Head of caudate nucleus (tissue), 42 donors: Measurements from ENCODE around the gene ALPK1.

Source experiments
- DNase-seq, 42 donors: peaks; one replicate each; pipeline versions ENCODE4 v3.0.0 to v3.0.0-alpha.2; 2020 to 2021; ENCODE audit warnings: mixed read lengths in 7 of 42
- intact Hi-C: fragments of 100-400 bp; cut with DNase I; formaldehyde crosslinking; loops from one replicate; pipeline ENCODE4 v1.15.0; 2022

ALPK1 gene

DNA sequence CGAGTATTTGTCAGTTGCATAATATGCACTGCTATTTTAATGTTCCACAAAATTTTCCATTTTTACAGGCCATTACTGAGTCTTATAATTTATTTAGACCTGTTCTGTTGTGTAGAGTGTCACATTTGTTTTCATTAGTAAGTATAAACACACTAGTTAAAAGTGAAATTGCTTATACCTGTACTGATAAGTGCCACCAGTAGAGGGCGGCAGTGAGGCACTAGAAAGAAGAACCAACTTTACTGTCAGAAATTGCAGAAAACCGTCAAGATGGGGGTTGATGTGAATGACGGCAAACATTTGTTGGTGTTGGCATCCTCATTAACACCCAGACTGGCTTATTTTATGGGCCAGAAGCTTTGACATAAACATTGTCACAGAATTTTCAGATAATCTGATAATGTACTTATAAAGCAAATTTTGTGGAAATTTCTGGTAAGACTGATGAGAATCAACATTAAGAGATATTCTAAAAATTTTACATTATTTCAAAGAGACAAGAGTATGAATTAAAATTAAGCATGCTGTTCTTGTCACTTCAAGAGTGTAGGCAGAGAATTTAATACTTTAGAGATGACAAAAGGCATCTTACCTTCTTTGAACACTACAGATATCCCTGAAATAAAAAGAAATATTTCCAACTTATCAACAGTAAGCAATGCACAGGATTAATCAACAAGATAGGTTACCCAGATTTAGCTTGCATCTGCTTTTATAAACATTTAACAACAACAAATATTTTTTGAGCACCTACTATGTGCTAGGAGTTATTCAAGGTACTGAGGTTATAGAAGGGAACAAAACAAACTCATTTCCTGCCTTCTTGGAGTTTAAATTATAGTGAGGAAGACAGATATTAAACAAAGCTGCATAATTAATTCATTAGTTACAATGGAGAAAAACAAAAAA, 24.9 kb downstream of the ALPK1 start:
- peak in 41 of 42 donors; percentile 9 to 89 (median 70) for DNase-seq
- intact Hi-C loops = no loop called here

DNA sequence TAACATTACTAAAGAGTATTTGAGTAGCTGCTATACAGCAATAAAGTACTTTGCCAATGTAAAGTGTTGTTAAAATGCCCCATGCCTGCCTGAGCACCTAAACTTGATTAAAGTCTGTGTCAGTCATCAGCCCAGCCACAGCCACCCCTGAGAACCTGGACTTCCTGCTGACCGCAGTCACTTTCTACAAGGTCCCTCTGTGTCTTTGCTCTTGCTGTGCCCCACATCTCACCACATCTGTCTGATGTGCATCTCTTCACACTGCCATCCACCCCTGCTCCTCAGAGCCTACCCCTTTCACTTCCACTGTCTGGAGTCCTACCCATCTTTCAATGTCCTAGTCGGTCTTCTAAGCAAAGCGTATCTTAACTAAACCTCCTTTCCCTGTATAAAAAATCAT, 25.7 kb downstream of the ALPK1 start:
- intact Hi-C loops = no loop called here
- no peak for DNase-seq

DNA sequence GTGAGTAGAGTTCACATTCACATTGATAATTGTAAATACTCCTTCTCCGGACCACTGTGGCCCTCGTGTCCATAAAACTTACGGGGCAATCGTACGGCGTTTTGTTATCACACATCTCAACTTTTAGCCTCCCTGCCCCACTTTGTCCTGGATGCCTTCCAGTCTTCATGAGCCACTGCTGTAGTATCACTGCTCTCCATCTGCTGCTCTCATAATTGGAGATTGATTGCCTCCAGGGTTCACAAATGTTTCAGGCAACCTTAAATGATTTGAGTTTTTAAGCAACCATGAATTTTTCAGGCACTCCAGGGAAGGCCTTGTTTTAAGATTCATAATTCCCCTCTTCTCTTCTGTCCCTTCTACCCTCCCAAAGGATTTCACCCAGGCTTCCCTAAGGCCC, 28.4 kb downstream of the ALPK1 start:
- no peak for DNase-seq
- intact Hi-C loops = loop anchor here (5.0 kb wide), 1 partner anchor 197 kb away; no protein-coding TSS in a partner anchor

DNA sequence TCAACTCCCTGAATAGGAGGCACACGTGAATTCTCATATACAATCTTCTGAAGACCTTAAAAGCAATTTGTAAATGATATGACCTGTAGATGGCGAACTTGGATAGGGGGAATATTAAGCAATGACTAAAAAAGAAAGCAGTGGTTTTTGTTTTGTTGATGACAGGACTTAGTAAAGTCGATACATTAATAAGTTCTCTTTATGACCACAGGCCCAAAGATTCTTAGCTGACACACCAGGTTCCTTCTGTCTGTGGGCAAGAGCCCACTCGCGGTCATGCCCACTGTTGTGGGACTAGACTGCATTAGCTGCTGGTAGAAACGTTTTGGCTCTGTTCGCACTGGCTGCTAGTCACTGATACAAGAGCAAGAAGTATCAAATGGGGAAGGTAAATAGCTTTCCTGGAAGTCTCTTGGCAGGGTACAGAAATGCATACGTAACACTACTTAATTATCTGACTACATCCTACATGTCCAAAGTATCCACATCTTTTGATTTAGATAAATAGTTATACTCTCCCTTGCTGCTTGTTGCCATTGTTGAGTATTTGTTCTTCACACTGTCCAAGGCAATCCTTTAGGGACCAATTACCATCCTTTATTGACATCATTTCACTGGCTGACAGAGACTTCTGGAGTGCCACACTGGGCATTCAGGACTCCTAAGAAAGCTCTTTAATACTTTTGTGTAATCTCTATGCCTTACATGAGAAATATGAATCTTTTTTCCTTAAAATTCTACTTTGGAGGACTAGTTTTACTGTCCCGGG, 31.0 kb downstream of the ALPK1 start:
- intact Hi-C loops = loop anchor here (5.0 kb wide), 1 partner anchor 194 kb away; no protein-coding TSS in a partner anchor

DNA sequence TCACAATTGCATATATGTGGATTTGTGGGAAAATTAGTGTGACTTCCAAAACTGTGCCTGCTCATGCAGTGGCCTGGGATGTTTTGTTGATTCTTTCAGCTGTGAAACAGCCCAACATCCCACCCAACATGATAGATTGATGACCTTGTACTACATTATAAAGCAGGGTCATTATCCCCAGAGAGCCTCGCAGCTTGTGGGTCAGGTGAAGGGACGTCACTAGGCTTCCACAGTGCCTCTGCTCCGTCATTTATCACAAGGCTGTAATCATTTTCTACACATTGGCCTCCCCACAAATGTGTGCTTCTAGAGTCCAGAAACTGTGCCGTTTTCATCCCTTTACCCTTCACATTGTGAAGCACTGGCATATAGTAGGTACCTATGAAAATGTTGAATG, 31.6 kb downstream of the ALPK1 start:
- no peak for DNase-seq
- intact Hi-C loops = loop anchor here (5.0 kb wide), 1 partner anchor 194 kb away; no protein-coding TSS in a partner anchor

More for the DNA sequence above, 31.0 kb downstream of the ALPK1 start:
- DNase-seq = peak in 1 of 42 donors; percentile 28

DNA sequence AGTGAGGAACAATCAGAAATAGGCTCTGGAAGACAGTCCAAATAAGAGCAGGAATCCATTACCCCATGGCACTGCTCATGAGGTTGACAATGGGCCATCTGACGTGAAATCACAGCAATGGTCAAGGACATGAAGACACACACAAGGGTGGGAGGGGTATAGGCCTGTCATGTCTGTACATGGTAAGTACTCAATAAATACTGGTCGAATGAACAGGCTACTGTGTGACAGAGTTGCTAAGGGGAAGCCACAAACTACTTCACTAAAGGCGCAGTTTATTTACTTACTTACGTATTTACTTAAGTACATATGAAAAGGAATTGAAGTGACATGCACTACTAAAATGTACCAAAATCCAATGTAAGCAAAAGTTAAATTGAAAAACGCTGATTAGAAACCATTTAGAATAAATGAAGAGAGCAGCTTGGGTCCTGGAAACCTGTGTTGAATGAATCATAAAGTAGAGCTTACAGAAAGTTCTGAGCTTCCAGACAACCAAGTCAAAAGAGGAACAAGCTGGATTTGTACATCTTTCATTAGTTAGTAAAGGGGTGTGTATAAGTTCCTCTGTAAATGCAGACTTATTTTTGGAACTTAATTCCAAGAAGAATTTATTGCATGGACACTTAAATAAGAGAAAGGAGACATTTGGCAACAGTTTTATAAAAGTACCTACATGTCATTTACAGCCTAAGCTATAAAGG, 32.7 kb downstream of the ALPK1 start:
- intact Hi-C loops = loop anchor here (5.0 kb wide), 2 partner anchors 192 to 287 kb away; no protein-coding TSS in a partner anchor
- no peak for DNase-seq

DNA sequence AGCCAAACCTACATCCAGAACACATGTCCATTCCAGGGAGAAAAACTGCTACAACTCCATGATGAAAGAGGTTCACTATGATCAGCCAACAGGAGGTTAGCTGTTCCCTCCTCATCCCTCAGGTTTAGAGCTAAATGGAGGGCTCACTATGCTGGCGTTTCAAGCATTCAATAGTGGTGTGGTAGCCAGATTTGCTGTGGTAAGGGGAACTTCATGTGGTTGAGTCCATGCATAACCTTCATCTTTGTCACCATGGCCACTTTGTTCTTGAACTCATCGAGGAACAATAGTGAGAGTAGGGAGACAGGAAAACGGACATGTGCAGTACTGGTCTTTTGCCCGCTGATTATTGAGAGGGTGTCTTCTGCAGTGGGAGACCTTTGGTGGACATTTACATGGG, 33.8 kb downstream of the ALPK1 start:
- intact Hi-C loops = loop anchor here (5.0 kb wide), 1 partner anchor 286 kb away; no protein-coding TSS in a partner anchor
- no peak for DNase-seq

DNA sequence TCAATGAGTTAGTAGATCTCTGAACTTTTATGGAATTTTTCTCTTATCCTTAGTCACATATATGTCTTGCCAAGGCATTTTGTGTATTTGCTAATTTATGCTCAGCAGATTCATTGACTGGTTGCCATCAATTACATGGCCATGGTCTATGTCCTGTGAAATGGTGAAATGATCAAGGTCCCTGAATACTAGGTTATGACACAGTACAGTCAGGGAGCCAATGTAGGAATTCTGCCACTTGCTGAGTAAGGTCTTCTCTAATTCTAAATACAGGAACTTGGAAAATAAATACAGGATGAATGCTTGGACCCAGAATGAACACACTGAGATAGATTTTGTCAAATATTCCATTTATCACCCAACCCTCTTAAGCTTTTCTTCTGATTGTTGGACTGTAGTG, 35.2 kb downstream of the ALPK1 start:
- intact Hi-C loops = loop anchor here (5.0 kb wide), 1 partner anchor 285 kb away; no protein-coding TSS in a partner anchor
- no peak for DNase-seq

DNA sequence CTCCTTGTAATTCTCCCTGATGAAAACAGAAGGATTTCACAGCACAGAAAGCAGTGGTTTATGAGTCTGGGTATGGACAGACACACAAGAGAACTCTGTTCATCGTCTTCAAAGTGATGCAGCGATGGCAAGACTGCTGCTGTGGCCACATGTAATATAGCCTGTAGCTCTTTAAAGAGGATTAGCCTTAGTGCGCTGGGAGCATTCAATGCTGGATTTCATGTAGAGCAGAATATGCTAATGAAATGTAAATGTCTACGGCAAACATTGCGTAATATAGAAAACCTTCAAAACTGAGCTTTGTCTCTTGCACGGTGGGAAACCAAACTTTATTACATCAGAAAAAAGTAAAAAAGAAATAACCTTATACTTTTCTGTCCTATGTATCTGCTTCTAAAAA, 42.9 kb downstream of the ALPK1 start:
- no peak for DNase-seq
- intact Hi-C loops = no loop called here

DNA sequence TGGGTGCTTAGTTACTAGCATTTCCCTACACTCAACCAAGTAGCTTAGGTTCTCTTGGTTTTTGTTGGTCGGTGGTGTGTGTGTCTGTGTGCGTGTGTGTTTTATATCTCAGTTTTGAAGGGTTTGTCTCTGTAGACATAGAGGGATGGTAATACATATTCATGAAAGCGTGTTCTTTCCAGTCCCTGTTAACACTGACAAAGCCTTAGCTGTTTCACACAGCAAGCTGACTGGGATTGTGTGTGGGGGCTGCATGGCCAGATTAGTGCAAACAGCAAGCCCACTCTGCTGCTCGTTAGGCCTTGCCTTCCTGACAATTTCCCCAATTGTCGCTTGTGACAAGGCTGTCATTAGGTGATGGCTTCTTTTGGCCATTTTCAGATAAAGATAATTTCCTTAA, 43.9 kb downstream of the ALPK1 start:
- intact Hi-C loops = no loop called here
- DNase-seq = no peak

DNA sequence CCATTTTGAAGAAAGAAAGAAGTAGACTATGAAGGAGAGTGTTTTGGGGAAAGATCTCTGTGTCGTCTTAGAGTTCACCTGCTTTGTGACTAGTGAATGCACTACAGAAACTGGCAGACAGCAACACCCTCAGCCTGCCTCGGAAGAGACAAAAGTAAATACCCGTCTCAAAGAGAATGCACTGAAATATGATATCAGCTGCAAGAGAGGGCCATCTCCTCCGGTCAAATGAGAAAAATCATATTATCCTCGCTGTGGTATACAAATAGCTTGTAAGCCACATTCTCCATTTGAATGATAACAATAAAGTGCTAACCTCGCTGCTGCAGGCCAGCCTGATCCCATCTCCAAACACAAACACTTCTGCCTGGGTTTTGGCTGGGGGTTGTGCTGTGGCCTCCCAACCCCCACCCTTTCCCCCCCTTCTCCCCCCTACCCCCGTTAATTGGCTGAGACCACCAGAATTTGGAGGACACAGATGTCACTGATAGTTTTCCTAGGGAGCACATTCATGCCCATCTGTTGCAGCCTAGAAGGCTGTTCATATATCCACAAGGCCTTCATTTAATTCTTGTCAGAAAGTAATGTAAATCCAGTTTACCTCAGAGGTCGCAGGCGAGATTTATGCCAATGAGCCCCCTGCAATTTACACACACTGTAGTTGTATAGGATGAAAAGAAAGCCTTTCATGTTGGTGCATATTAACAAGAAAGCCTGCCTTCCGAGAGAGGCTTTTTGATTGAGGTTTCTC, 46.3 kb downstream of the ALPK1 start:
- intact Hi-C loops = no loop called here
- no peak for DNase-seq

DNA sequence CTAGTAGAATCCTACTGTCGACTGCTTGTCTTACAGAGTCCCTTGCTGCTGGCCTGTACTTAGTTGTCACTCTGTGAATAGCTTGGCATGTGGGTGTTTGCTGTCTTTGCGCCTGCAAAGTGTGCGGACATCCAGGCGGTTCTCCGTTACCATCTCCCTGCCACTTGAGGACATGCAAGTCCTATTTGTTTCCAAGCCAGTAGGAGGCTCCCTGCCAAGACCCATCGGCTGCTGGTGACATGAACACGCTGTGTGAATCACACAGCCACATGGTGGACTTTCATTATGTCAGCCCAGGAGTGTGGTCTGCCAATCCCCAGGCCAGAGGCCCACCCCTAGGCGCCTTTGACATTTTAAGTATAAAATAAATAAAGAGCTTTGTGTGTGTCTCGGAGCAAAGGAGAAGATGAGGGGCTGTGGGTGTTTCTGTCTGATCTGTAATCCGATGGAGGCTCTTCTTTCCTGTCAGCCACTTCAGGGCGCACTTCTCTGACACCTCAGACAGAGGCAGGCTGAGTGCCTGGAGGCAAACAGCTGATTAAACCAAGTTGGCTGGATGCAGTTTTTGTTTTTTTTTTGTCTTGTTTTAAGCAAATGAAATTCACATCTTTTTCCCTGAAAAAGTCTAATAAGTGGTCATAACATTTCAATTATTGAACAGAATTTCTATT, 51.5 kb downstream of the ALPK1 start:
- intact Hi-C loops = no loop called here
- peak; percentile 14 to 84 (median 59) for DNase-seq

DNA sequence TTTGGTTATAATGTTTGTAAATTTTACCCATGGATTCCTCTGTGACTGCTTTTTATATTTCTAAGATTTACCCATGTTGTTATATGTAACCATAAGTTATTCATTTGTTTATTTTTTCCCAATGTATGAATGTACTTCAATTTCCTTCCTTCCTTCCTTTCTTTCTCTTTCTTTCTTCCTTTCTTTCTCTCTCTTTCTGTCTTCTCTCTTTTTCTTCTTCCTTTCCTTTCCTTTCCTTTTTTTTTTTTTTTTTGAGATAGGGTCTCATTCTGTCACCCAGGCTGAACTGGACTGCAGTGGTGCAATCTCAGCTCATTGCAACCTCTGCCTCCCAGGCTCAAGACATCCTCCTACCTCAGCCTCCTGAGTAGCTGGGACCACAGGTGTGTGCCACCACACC, 55.6 kb downstream of the ALPK1 start:
- no peak for DNase-seq
- intact Hi-C loops = no loop called here

DNA sequence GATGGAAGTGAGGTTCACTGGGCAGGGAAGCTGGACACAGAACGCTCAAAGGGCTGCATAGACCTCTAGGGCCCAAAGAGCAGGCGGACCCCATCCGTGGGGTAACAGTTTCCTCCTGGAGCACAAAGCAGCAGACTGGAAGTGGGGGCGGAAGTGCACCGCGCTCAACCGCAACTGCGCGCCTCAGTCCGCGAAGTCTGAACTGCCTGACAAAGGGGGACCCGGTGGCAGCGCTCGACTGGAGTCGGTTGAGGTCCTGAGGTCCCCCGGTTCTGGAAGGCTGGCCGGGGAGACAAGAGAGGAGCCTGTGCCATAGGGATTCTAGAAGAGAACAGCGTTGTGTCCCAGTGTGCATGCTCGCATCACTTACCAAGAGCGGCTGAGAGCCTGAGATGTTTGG, 58.5 kb downstream of the ALPK1 start:
- intact Hi-C loops = no loop called here
- no peak for DNase-seq

DNA sequence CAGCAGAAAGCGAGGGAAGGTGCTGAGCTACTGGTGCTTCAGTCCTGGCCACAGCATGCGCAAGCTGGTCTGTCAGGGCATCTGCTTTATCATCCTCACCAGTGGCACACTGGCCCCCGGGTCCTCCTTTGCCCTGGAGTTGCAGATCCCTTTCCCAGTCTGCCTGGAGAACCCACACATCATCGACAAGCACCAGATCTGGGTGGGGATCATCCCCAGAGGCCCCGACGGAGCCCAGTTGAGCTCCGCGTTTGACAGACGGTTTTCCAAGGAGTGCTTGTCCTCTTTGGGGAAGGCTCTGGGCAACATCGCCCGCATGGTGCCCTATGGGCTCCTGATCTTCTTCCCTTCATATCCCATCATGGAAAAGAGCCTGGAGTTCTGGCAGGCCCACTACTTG, 60.3 kb downstream of the ALPK1 start:
- no peak for DNase-seq
- intact Hi-C loops = no loop called here

DNA sequence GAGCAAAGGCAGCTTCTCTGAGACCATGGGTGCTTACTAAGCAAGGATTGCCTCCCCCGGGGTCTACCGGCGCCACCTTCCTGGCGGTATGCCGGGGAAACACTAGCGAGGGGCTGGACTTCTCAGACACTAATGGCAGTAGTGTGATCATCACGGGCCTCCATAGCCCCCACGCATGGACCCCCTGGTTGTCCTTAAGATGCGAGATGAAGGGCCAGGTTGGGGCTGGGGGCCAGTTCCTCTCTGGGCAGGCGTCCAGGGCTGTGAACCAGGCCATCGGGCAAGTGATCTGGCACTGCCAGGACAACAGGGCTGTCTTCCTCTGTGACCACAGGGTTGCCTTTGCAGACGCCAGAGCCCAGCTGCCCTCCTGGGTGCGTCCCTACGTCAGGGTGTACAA, 60.7 kb downstream of the ALPK1 start:
- intact Hi-C loops = no loop called here
- DNase-seq = no peak

DNA sequence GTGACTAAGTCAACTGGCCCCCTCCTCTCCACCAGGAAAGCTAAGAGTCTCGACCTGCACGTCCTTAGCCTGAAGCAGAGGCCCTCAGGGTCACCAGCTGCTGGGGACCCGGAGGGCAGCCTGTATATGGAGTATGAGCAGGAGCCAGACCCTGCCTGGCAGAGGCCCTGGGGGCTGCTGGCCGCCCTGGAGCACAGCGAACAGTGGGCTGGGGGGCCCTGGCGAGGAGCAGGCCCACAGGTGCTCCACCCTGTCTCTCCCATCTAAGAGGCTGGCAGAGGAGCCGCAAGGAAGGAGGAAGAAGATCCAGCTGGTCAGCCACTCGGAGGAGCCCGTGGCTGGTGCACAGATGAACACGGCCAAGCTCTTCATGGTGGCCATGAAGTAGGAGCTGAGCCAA, 61.2 kb downstream of the ALPK1 start:
- no peak for DNase-seq
- intact Hi-C loops = no loop called here
